ENCODE measurements around the gene ABHD12B.

- no peak for TF ChIP-seq GATA2 (IDR thresholded peaks at IDR 0.05; ENCODE audit: low read depth, low read length)
- TF ChIP-seq GATA3 (IDR thresholded peaks at IDR 0.05; ENCODE audit: low read depth, low read length) = no peak
Observed at GRCh38 chr14:50844391-50844790, 27.5 kb upstream of the ABHD12B start.
